ENCODE results near the gene CITED2.

CITED2 gene

DNA sequence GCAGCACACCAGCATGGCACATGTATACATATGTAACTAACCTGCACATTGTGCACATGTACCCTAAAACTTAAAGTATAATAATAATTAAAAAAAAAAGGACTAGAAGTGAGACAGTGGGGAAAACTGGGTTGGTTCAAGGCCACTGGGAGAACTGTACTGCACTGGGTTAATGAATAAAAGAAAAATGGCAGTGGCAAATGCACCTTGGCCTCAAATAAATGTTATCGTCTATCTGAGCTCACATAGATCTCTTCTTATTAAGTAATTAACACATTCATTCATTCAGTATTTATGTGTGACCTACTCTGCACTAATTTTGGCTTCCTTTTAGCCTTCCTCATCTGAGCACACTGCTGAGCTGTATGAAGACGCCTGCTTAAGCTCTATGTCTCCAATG is 17.5 kb downstream of the CITED2 start:
- H3K27me3 Mint-ChIP-seq, result no peaks in the 10 kb centered on the region
- no peak overlapping the region for H3K4me3 Mint-ChIP-seq
- peaks cover 4% of the 10 kb centered on the region for H3K9me3 Mint-ChIP-seq

DNA sequence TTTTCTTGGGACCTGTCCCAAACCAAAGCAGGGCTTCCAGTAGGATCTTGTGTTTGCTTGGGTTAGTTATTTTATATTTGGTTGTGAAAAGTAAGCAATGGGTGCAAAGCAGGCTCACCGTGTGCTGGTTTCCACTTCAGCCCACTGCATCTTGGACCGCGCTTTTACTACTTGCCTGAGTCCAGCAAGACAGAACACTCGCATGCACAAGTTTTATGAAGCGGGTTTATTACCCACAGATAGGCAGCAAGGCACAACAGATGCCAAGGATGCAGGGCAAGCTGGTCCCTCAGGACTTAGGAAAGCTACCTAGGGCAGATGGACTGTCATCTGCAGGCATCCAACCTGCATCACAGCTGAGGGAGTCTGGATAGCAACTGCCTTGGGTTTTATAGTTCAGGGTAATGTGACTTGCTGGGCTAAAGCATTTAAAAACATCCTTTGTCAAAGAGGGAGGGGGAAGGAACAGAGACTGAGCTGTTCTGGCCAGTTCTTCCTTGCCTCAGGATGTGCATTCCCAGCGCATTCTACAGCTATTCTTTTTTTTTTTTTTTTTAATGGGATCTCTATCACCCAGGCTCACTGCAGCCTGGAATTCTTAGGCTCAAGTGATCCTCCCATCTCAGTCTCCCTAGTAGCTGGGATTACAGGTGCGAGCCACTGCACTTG is 18.5 kb downstream of the CITED2 start:
- Mint-ChIP-seq H3K4me1 (peaks cover 21% of the 10 kb centered on the region), H3K36me3 (peaks cover 4% of the 10 kb centered on the region), H3K27me3 (no peaks in the 10 kb centered on the region), H3K9me3 (peaks cover 4% of the 10 kb centered on the region), H3K27ac (no peak overlapping the region), H3K4me3 (no peak overlapping the region)

More for the DNA sequence above, 17.5 kb downstream of the CITED2 start:
- H3K36me3 Mint-ChIP-seq, result peaks cover 4% of the 10 kb centered on the region
- H3K27ac Mint-ChIP-seq, result no peak overlapping the region
- H3K4me1 Mint-ChIP-seq, result peaks cover 27% of the 10 kb centered on the region

DNA sequence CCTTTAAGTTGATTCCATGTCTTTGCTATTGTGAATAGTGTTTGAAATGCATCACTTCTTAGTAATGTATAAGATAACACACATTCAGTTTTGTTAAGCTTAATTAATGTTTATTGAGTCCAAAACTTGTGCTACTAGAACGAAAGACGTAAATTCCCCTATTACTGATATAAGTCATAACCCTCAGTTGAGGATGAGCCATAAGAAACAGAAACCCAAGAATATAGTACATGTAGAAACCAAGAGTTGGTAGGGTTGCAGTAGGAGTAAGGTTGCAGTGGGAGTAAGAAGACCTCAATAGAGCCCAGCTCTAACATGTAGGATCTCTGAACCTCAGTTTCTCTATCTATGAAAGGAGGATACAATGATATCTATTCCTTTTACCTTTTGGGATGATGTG is 19.3 kb downstream of the CITED2 start:
- H3K27ac Mint-ChIP-seq, result peak overlapping the region; percentile 76
- H3K27me3 Mint-ChIP-seq, result no peaks in the 10 kb centered on the region
- H3K4me1 Mint-ChIP-seq, result peaks cover 17% of the 10 kb centered on the region
- H3K9me3 Mint-ChIP-seq, result peaks cover 4% of the 10 kb centered on the region
- H3K36me3 Mint-ChIP-seq, result peaks cover 4% of the 10 kb centered on the region
- H3K4me3 Mint-ChIP-seq, result no peak overlapping the region

DNA sequence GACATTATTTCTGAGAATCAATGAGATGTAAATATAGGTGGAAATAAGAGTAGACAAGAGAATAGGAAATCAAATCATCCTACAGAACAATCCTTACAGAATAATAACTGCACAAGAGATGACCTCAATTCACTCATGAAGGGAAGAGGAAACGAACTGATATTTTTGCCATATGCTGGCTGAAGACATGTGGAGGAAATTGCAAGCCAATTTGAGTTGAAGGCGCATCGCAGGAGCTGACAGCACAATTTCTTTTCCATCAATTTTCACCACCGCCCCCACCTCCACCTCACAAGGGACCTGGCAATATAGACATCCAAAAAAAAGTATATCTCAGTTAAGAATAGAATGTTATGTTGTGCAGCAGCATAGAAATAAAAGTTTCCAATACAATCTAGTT is 20.3 kb downstream of the CITED2 start:
- Mint-ChIP-seq H3K27me3 (no peaks in the 10 kb centered on the region), H3K4me1 (peaks cover 17% of the 10 kb centered on the region), H3K27ac (no peak overlapping the region), H3K36me3 (peaks cover 4% of the 10 kb centered on the region), H3K4me3 (no peak overlapping the region), H3K9me3 (peaks cover 4% of the 10 kb centered on the region)

DNA sequence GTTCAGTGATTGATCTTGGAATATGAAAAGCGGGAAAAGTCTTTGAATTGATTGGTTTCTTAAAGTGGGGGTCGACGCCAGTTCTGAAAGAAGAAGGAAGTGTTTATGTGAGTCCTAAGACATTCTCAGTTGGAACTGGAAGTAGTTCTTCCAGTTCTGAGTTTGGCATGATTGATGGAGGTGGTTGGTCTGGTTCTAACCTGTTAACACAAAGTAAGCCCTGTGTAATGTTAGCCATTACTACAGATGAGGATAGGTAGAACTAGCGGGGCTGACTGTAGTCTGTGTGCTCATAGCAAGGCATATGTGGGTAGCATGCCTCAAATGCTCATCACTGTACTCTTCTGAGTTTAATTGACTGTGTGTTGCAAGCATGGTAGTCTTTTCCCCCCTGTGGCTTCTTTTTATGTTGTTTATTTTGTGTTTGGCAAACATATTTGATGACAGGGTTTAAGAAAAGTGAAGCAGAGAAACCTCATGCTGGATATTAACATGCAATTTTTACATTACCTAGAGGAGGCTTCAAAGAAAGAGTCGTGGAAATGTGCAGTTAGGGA is 24.9 kb downstream of the CITED2 start:
- H3K9me3 Mint-ChIP-seq, result no peaks in the 10 kb centered on the region
- H3K4me3 Mint-ChIP-seq, result no peak overlapping the region
- H3K27ac Mint-ChIP-seq, result peak overlapping the region; percentile 11
- no peaks in the 10 kb centered on the region for H3K27me3 Mint-ChIP-seq
- H3K4me1 Mint-ChIP-seq, result peaks cover 11% of the 10 kb centered on the region
- no peaks in the 10 kb centered on the region for H3K36me3 Mint-ChIP-seq

DNA sequence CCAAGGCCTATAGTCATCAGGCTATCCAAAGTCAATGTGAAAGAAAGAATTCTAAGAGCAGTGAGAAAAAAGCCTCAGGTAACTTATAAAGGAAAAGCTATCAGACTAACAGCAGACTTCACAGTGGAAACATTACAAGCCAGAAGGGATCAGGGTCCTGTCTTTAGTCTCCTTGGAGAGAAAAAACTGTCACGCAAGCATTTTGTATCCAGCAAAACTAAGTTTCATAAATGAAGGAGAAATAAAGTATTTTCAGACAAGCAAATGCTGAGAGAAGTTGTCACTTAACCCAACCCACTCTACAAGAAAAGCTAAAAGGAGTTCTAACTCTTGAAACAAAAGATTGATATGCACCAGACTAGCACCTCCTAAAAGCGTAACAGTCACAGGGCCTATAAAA is 28.1 kb downstream of the CITED2 start:
- Mint-ChIP-seq H3K9me3 (peaks cover 6% of the 10 kb centered on the region), H3K4me1 (peaks cover 31% of the 10 kb centered on the region), H3K36me3 (no peaks in the 10 kb centered on the region), H3K27me3 (no peaks in the 10 kb centered on the region), H3K4me3 (no peak overlapping the region), H3K27ac (no peak overlapping the region)

DNA sequence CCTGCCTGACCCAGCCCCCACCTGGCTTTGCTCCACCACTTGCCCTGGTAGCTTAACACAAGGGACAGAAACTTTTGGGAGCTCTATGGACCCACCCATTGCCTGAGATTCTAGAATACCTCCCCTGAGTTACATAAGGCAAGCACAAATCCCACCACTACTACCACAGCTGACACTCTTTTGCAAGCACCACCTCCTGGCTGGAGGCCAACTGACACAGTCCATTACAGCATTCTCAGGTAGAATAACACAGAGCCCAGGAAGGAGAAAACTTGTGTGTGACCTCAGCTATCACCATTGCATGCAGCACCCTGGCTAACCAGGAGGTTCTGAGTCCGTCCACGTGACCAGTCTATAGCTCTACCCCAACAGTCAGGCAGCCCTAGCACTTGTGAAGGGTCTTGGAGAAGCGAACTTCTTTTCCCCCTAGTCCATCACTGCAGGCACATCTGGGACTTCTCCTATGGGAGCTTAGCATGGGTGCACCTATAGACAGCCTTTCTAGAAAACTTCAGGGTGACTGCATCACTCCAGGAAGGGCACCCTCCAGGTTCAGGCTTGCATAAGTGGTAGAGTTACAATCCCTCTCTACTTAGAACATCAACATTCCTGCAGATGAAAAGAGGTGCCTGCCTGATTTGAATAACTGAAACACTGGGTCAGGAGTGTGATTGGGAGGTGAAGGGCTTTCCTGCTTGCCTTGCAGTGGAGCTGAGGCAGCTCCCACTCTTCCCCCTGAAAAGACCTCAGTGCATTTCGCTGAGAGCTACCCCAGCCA is 30.1 kb downstream of the CITED2 start:
- H3K27me3 Mint-ChIP-seq, result no peaks in the 10 kb centered on the region
- peaks cover 6% of the 10 kb centered on the region for H3K9me3 Mint-ChIP-seq
- no peaks in the 10 kb centered on the region for H3K36me3 Mint-ChIP-seq
- peaks cover 31% of the 10 kb centered on the region for H3K4me1 Mint-ChIP-seq
- no peak overlapping the region for H3K4me3 Mint-ChIP-seq
- no peak overlapping the region for H3K27ac Mint-ChIP-seq

DNA sequence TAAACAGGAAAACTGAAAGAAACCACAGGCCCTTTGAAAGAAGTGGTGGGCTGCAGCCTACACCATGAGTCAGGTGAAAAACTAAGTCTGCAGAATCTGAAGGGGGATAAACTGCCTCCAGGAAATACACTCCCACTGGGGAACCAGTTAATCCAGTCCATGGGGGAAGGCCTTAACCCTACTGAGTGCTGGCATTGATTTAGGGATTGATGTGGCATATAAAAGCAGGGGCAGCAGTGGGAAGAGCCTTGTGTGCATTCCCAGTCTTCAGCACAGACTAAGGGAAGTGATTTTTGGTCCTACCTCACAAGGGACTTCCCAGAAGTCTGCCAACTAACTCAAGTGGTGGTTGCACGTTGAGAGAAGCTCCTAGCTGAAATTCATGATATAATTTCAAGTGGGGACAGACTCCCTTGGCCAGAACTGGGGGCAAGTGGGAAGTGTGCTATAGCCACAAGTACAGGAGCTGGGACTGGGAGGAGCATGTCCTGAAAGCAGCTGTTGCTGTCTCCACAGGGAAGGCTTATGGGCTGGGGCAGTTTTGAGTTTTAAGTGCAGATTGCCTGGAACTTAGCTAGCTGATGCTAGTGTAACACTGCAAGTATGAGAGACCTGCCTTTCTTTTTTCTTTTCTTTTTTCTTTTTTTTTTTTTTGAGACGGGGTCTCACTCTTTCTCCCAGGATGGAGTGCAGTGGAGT is 31.2 kb downstream of the CITED2 start:
- Mint-ChIP-seq H3K27me3 (no peaks in the 10 kb centered on the region), H3K9me3 (peaks cover 6% of the 10 kb centered on the region), H3K4me3 (no peak overlapping the region), H3K4me1 (peaks cover 31% of the 10 kb centered on the region), H3K27ac (no peak overlapping the region), H3K36me3 (no peaks in the 10 kb centered on the region)

DNA sequence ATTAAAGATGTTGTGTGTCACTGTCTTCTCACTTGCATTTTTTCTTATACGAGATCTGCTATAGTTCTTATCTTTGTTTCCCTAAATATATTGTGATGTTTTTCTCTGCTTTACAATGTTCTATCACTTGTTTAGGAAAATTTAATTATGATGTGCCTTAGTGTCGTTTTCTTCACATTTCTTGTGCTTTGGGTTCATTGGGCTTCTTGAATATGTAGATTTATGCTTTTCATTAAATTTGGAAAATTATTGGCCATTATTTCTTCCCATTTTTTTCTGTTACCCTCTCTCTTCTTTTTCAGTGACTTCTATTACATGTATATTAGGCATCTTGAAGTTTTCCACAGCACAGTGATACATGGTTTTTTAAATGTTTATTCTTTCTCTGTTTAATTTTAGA is 33.4 kb downstream of the CITED2 start:
- H3K27ac Mint-ChIP-seq, result no peak overlapping the region
- H3K4me1 Mint-ChIP-seq, result peaks cover 25% of the 10 kb centered on the region
- H3K36me3 Mint-ChIP-seq, result no peaks in the 10 kb centered on the region
- H3K9me3 Mint-ChIP-seq, result peaks cover 6% of the 10 kb centered on the region
- H3K27me3 Mint-ChIP-seq, result no peaks in the 10 kb centered on the region
- no peak overlapping the region for H3K4me3 Mint-ChIP-seq

DNA sequence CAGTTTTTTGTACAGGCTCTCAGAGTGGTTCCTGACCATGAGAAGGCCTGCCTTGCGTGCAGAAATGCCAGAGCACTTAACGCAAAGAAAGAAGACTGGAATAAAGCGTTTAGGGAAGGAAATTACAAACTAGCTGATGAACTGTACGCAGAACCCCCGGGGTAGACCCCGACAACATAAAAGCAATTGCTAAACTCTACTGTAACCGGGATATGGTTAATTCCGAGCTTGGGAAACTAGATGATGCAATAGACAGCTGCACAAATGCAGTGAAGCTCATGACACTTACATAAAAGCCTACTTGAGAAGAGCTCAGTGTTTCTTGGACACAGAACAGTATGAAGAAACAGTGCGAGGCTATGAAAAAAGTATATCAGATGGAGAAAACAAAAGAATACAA is 35.7 kb downstream of the CITED2 start:
- Mint-ChIP-seq H3K4me3 (no peak overlapping the region), H3K27ac (no peak overlapping the region), H3K36me3 (no peaks in the 10 kb centered on the region), H3K27me3 (no peaks in the 10 kb centered on the region), H3K4me1 (peaks cover 26% of the 10 kb centered on the region), H3K9me3 (peaks cover 6% of the 10 kb centered on the region)

DNA sequence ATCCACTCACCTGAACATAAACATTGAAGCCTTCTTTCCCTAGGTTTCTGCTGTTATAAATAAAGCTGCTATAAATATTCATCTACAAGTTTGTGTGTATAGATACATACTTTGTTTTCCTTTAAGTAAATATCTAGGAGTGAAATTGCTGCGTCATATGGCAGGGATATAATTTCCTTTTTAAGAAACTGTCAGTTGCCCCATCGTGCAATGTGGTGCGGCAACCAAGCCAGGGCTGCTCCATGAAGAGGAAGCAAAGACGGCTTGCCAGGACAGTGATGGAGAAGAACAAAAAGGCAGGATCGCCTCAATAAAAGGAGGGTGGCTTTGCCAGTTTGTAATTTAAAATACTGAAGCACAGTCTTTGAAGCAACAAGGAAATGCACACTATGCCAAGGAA is 36.6 kb downstream of the CITED2 start:
- H3K27me3 Mint-ChIP-seq, result no peaks in the 10 kb centered on the region
- H3K36me3 Mint-ChIP-seq, result no peaks in the 10 kb centered on the region
- no peak overlapping the region for H3K4me3 Mint-ChIP-seq
- H3K27ac Mint-ChIP-seq, result no peak overlapping the region
- H3K4me1 Mint-ChIP-seq, result peaks cover 16% of the 10 kb centered on the region
- peaks cover 5% of the 10 kb centered on the region for H3K9me3 Mint-ChIP-seq

DNA sequence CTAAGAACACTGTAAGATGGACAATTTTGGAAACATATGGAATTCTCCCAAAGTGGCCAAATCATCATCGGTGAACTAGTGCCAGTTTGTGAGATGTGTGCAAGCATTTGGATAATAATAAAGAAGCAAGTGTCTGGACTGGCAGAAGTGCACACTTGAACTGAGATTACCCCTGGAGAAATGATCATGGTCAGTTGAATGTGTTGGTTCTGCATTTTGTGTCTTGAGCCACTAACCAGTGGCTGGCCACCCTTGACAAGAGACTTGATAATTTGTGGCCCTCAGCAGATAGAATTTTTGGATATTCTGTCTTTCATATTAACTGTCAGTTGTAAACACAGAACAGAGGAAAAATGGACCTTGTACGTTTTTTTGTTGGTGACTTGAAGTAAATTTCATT is 37.4 kb downstream of the CITED2 start:
- Mint-ChIP-seq H3K27me3 (no peaks in the 10 kb centered on the region), H3K4me1 (peaks cover 11% of the 10 kb centered on the region), H3K4me3 (no peak overlapping the region), H3K36me3 (no peaks in the 10 kb centered on the region), H3K9me3 (no peaks in the 10 kb centered on the region), H3K27ac (no peak overlapping the region)

DNA sequence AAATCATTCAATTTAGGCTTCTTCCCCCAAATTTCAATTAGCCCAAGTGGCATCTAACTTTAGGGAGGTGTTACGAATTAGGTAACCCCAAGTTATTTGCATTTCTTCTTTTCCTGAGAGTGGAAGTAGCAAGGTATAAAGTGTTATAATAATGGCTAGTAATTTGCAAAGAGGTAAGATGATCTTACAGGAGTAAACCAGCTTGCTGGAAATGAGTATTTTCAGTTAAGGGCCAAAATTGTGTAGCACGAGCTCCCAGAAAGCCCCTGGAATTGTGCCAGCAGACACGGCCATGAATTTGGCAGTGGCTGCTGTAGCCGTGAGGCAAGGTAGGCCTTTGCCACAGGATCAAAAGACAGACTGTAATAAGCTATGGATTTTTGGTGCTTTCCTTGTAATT is 38.0 kb downstream of the CITED2 start:
- Mint-ChIP-seq H3K27ac (no peak overlapping the region), H3K9me3 (no peaks in the 10 kb centered on the region), H3K36me3 (no peaks in the 10 kb centered on the region), H3K4me3 (no peak overlapping the region), H3K27me3 (no peaks in the 10 kb centered on the region), H3K4me1 (peaks cover 11% of the 10 kb centered on the region)

DNA sequence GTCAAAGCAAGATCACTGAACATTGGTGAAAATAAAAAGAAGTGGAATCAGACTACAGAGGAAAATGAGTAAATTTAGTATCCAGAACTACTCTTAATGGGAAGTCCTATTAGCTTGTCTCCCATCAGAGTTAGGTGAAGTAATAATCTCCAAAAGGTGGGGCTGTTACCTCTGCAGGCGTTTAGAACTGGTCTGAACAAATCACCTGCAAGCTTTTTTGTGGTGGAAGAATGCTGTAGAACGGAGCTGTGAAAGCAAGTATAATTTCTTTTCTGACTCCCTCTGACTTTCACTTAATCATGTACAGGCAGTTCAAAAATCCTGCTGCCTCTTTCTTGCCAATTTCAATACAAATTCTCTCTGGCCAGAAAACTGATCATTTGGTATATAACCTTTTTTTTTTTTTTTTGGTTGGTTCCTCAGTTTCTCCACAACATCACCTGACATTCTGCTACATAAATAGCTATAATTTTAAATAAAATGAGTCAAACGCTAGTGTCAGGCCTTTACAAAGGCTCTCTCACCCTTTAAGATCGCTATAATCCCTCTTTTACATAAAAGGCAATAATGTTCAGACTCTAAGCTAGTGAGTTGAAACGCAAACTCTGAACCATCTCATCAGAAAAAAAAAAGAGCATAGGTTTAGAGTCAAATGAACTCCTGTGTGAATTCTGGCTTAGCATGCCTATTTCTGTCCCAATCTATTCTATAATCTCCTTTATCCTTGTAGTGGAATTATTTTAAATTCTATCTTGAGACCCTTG is 38.8 kb downstream of the CITED2 start:
- no peak overlapping the region for H3K27ac Mint-ChIP-seq
- H3K27me3 Mint-ChIP-seq, result no peaks in the 10 kb centered on the region
- no peaks in the 10 kb centered on the region for H3K9me3 Mint-ChIP-seq
- peaks cover 11% of the 10 kb centered on the region for H3K4me1 Mint-ChIP-seq
- H3K4me3 Mint-ChIP-seq, result no peak overlapping the region
- no peaks in the 10 kb centered on the region for H3K36me3 Mint-ChIP-seq

DNA sequence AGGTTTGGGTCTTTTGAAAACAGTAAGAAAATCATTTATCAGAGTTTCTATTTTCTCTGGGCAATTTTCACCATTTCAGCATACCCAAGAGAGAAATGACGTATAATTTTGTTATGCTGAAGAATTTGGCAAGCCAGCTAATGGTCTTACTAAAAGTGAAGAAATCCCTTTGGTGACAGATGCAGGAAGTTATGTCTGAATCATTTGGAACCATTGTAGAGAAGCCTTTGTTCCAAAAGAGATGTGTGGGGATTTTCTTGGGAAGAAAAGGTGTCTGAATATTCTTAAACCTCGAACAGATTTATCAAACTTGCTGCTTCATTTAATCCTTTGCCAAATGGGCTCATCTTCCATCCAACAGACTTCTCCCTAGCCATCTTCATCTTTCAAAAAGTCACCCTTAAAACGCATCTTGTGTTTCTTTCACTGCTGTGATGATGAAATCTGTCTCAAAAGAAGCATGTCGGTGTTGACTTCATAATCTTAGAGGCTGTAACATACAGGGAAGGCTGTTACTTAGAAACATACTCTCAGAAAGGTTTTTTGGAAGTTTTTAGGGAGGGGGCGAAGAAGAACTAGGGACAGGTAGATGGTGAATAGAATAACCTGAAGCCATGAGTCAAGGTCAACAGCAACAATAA is 39.5 kb downstream of the CITED2 start:
- no peaks in the 10 kb centered on the region for H3K36me3 Mint-ChIP-seq
- H3K9me3 Mint-ChIP-seq, result no peaks in the 10 kb centered on the region
- H3K4me1 Mint-ChIP-seq, result peaks cover 15% of the 10 kb centered on the region
- no peaks in the 10 kb centered on the region for H3K27me3 Mint-ChIP-seq
- no peak overlapping the region for H3K27ac Mint-ChIP-seq
- H3K4me3 Mint-ChIP-seq, result no peak overlapping the region

All from activated naive CD4-positive, alpha-beta T cell treated with anti-CD3 and anti-CD28 coated beads, Interleukin-2, amount 50 U/mL, for 24 hours (primary cell).